ENCODE measurements around the gene NOX3. TPM values are rescaled to one million over a fixed set of nuclear protein-coding genes. Genes with fewer than 3 reads are reported as not detected.

NOX3 gene
- total and polyA plus RNA-seq, 2 donors (not counting 3 experiments of a cell fraction or from before 2014, with no cell fraction given): not detected

DNA sequence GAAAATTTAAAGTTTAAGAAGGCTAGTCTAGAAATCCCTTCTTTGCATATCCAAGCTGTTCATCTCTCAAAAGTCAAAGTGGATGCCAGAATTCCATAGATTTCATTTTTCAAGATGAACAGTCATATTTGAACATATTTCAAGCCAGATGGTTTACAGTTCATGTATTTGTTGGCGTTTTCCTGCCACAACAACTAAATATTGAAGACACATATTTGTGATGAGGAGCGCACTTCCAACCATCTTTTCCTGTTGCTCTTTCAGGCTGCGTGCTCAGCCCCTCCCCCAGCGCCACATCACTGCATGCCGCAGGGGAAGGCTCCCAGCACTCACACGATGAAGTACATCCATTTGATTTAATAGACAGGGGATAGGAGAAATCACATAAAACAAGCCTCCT, 5.9 kb upstream of the NOX3 start:
- TF ChIP-seq, protein P1, sequence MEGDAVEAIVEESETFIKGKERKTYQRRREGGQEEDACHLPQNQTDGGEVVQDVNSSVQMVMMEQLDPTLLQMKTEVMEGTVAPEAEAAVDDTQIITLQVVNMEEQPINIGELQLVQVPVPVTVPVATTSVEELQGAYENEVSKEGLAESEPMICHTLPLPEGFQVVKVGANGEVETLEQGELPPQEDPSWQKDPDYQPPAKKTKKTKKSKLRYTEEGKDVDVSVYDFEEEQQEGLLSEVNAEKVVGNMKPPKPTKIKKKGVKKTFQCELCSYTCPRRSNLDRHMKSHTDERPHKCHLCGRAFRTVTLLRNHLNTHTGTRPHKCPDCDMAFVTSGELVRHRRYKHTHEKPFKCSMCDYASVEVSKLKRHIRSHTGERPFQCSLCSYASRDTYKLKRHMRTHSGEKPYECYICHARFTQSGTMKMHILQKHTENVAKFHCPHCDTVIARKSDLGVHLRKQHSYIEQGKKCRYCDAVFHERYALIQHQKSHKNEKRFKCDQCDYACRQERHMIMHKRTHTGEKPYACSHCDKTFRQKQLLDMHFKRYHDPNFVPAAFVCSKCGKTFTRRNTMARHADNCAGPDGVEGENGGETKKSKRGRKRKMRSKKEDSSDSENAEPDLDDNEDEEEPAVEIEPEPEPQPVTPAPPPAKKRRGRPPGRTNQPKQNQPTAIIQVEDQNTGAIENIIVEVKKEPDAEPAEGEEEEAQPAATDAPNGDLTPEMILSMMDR (IDR thresholded peaks at IDR 0.05; ENCODE audit: extremely low read depth in 1 of 2, insufficient read depth in 1 of 2, low read depth in 1 of 2, low read length in 2 of 2): no peak
- no peak for TF ChIP-seq POLR2AphosphoS5 (IDR thresholded peaks at IDR 0.05; ENCODE audit: insufficient read depth, low read depth, low read length)
- no peak overlapping the region for H2AFZ ChIP-seq (ENCODE audit: low read depth, low read length)
- H3K9me3 ChIP-seq (replicated peaks; ENCODE audit: control insufficient read depth, insufficient read depth, low read length): no peaks in the 10 kb centered on the region
- BruUV-seq (replicated peaks): no TSS peak
- H3K4me2 ChIP-seq (ENCODE audit: insufficient read depth, low read length): no peak overlapping the region
- H3K9me1 ChIP-seq (replicated peaks; ENCODE audit: control insufficient read depth, extremely low read depth, insufficient read depth, low read length): no peaks in the 10 kb centered on the region
- dilution Hi-C loops (cut with MboI; ENCODE audit: extremely low pct_ligation_motif_present, low sequenced_read_pairs) (no loop called here), intact Hi-C loops (cut with micrococcal nuclease) (no loop called here)
- no peaks in the 10 kb centered on the region for H3K79me2 ChIP-seq (ENCODE audit: control insufficient read depth, insufficient read depth, low read length)
- H3K36me3 ChIP-seq (ENCODE audit: control insufficient read depth in 2 of 2, extremely low read depth in 1 of 2, insufficient read depth in 2 of 2, low read length in 2 of 2): no peaks in the 10 kb centered on the region
- FAIRE-seq (no peak), DNase-seq (ENCODE audit: low read depth, low spot score) (no peak)
- ChIA-PET POLR2A (no interaction called here), CTCF (no interaction called here)
- no peaks in the 10 kb centered on the region for H3K4me1 ChIP-seq (ENCODE audit: control insufficient read depth, extremely low read depth, insufficient read depth, low read length)
- no peak overlapping the region for H3K4me3 ChIP-seq (replicated peaks in 1 of 3; ENCODE audit: insufficient read depth in 1 of 3, low read depth in 1 of 3, low read length in 3 of 3)
- H3K27me3 ChIP-seq (ENCODE audit: control insufficient read depth in 2 of 2, insufficient read depth in 2 of 2, low read length in 2 of 2): no peaks in the 10 kb centered on the region
- no peak overlapping the region for H3K9ac ChIP-seq (replicated peaks; ENCODE audit: extremely low read depth, insufficient read depth, low read length)
- H4K20me1 ChIP-seq (replicated peaks; ENCODE audit: control insufficient read depth, extremely low read depth, insufficient read depth, low read length): no peaks in the 10 kb centered on the region
- H3K27ac ChIP-seq (ENCODE audit: insufficient read depth, low read depth, low read length): no peak overlapping the region

DNA sequence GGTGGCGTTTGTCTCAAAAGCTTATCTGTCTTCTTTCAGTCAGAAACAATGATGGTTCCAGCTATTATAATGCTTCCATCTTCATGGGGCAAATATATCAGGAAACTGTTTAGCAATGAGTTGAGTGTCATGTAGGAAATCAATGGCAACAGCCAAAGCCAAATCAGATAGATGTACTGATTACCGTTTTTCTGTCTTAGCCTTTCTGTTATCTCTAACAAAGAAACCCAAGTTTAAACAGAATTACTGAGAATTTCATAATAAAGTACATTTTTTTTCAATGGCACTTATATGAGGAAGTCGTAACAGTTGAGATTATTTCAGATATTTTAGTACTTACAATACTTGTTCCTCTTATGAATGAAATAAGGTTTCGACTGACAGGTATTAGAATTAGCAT, 1.2 kb downstream of the NOX3 start:
- POLR2A ChIA-PET: no interaction called here
- no TSS peak for BruUV-seq (replicated peaks)

More for the DNA sequence above, 1.2 kb downstream of the NOX3 start:
- Histone ChIP-seq H3K9me1 (replicated peaks; ENCODE audit: control insufficient read depth, extremely low read depth, insufficient read depth, low read length) (no peaks in the 10 kb centered on the region), H3K79me2 (ENCODE audit: control insufficient read depth, insufficient read depth, low read length) (no peaks in the 10 kb centered on the region), H3K9me3 (replicated peaks; ENCODE audit: control insufficient read depth, insufficient read depth, low read length) (no peaks in the 10 kb centered on the region), H3K4me3 (replicated peaks in 1 of 3; ENCODE audit: insufficient read depth in 1 of 3, low read depth in 1 of 3, low read length in 3 of 3) (no peak overlapping the region), H3K4me1 (ENCODE audit: control insufficient read depth, extremely low read depth, insufficient read depth, low read length) (peaks cover 2% of the 10 kb centered on the region), H3K27me3 (ENCODE audit: control insufficient read depth in 2 of 2, insufficient read depth in 2 of 2, low read length in 2 of 2) (no peaks in the 10 kb centered on the region), H4K20me1 (replicated peaks; ENCODE audit: control insufficient read depth, extremely low read depth, insufficient read depth, low read length) (no peaks in the 10 kb centered on the region), H2AFZ (ENCODE audit: low read depth, low read length) (no peak overlapping the region), H3K9ac (replicated peaks; ENCODE audit: extremely low read depth, insufficient read depth, low read length) (no peak overlapping the region), H3K27ac (ENCODE audit: insufficient read depth, low read depth, low read length) (no peak overlapping the region), H3K36me3 (ENCODE audit: control insufficient read depth in 2 of 2, extremely low read depth in 1 of 2, insufficient read depth in 2 of 2, low read length in 2 of 2) (no peaks in the 10 kb centered on the region), H3K4me2 (ENCODE audit: insufficient read depth, low read length) (no peak overlapping the region)
- intact Hi-C loops (cut with micrococcal nuclease): no loop called here
- CTCF ChIA-PET: no interaction called here
- dilution Hi-C loops (cut with MboI; ENCODE audit: extremely low pct_ligation_motif_present, low sequenced_read_pairs): no loop called here
- DNase-seq (ENCODE audit: low read depth, low spot score) (no peak), FAIRE-seq (no peak)
- TF ChIP-seq EZH2 (IDR thresholded peaks at IDR 0.05; ENCODE audit: borderline replicate concordance, low read depth, low read length, severe bottlenecking) (no peak), JUN (IDR thresholded peaks at IDR 0.05; ENCODE audit: borderline replicate concordance, insufficient read depth, insufficient read length, low read depth) (no peak), GATA2 (IDR thresholded peaks at IDR 0.05; ENCODE audit: insufficient read depth, insufficient read length, low read depth, low read length) (no peak), POLR2A (IDR thresholded peaks at IDR 0.05; ENCODE audit: low read depth, low read length) (no peak), FOS (IDR thresholded peaks at IDR 0.05; ENCODE audit: borderline replicate concordance, insufficient read depth, low read length) (no peak), MYC (IDR thresholded peaks at IDR 0.05; ENCODE audit: low read depth, low read length) (no peak), POLR2AphosphoS5 (IDR thresholded peaks at IDR 0.05; ENCODE audit: insufficient read depth, low read depth, low read length) (no peak)
- TF ChIP-seq, protein P2, sequence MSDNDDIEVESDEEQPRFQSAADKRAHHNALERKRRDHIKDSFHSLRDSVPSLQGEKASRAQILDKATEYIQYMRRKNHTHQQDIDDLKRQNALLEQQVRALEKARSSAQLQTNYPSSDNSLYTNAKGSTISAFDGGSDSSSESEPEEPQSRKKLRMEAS (IDR thresholded peaks at IDR 0.05; ENCODE audit: insufficient read depth, insufficient read length): no peak
- TF ChIP-seq, protein P1 (IDR thresholded peaks at IDR 0.05; ENCODE audit: extremely low read depth in 1 of 2, insufficient read depth in 1 of 2, low read depth in 1 of 2, low read length in 2 of 2): no peak

All from endothelial cell of umbilical vein (primary cell).